GM23338 (cell line): ENCODE measurements around the gene DDB1.

Experiments used
- CTCF ChIP-seq, 2 experiments: fragments of 200-600 bp in 1 of 2; sonication (generic) in 1 of 2; conservative IDR thresholded peaks; 2 replicates each; pipeline versions ENCODE4 v1.5.1 to v1.6.1; 2016 to 2017; ENCODE audit warnings: antibody characterized with exemption in 2 of 2, low read depth in 2 of 2, mild to moderate bottlenecking in 2 of 2, moderate library complexity in 1 of 2
- EZH2 ChIP-seq: fragments of 200-600 bp; sonication (generic); IDR thresholded peaks from one replicate; pipeline ENCODE4 v1.8.0; 2017; ENCODE audit warnings: antibody characterized with exemption, mild to moderate bottlenecking, low read depth; ENCODE audit not compliant: unreplicated experiment
- POLR2AphosphoS5 ChIP-seq: IDR thresholded peaks from 2 replicates; pipeline ENCODE4 v1.6.1; 2016; ENCODE audit warnings: antibody characterized with exemption, low read depth
- REST ChIP-seq: IDR thresholded peaks from one replicate; pipeline ENCODE4 v1.6.1; 2018; ENCODE audit warnings: antibody characterized with exemption; ENCODE audit not compliant: unreplicated experiment

GRCh38 chr11:61352038-61352437 is 19.1 kb upstream of the DDB1 start:
- TF ChIP-seq CTCF (conservative IDR thresholded peaks at IDR 0.05; ENCODE audit: low read depth in 2 of 2) (no peak), REST (no peak), POLR2AphosphoS5 (no peak), EZH2 (no peak)
